ENCODE data around the gene PLA2G6.

DNA sequence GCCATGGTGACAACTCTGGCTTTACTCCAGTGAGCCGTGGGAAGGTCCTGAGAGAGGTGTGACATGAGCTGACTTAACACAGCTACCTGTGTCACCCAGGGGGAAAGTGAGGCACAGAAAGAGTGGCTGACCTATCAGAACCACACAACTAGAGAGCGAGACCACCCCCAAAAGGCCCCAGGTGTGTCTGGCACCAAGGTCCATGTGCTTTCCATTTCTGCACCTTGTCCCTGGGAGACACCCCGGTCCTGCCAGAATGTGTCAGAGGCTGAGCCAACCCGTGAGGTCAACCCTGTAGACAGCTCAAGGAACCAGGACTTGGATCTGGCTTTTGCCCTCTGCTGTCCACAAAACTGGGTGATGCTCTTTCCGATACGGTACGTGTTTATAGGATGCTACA, 29.9 kb upstream of the PLA2G6 start:
- TF ChIP-seq CTCF (IDR thresholded peaks at IDR 0.05; ENCODE audit: poor library complexity): no peak
- no peak for TF ChIP-seq EZH2 (IDR thresholded peaks at IDR 0.05; ENCODE audit: borderline replicate concordance)
- no peak for TF ChIP-seq EZH2phosphoT487 (IDR thresholded peaks at IDR 0.05; ENCODE audit: low read depth, severe bottlenecking, unreplicated experiment)

Measured in hepatocyte (in vitro differentiated cells).